ENCODE results near the gene ANKS1A.

GRCh38 chr6:35035481-35036030, 146.5 kb downstream of the ANKS1A start:
- TF ChIP-seq CTCF (IDR thresholded peaks at IDR 0.05 in 4 of 5, conservative IDR thresholded peaks at IDR 0.05 in 1 of 5) (no peak), POLR2A (IDR thresholded peaks at IDR 0.05) (no peak)
